Activated CD8-positive, alpha-beta T cell treated with anti-CD3 and anti-CD28 coated beads for 36 hours (primary cell): ENCODE measurements around the gene MMRN2. TPM values are rescaled to one million over a fixed set of nuclear protein-coding genes. Genes with fewer than 3 reads are reported as not detected.

Experiments
- ATAC-seq: fragments of 200-7000 bp; cut with Tn5 transposase; one replicate; pipeline ENCODE4 v1.10.0; 2021; ENCODE audit warnings: mild to moderate bottlenecking, moderate library complexity
- CTCF ChIA-PET: fragments of 350-600 bp; sonication (Branson Sonifier 250); formaldehyde crosslinking; loops from one replicate; lab custom pipeline; 2021; ENCODE audit warnings: antibody characterized with exemption; lab: Charles Lee
- POLR2A ChIA-PET: fragments of 350-600 bp; sonication (Branson Sonifier 250); formaldehyde crosslinking; loops from one replicate; lab custom pipeline; 2021; ENCODE audit warnings: antibody characterized with exemption; lab: Charles Lee
- DNase-seq: peaks from one replicate; pipeline ENCODE4 v3.0.0-alpha.2; 2020
- H3K27ac Mint-ChIP-seq: one replicate; pipeline ENCODE4 v1.8.0; 2021; ENCODE audit warnings: mild to moderate bottlenecking, mixed read lengths
- H3K27me3 Mint-ChIP-seq: one replicate; pipeline ENCODE4 v1.8.0; 2021; ENCODE audit warnings: mixed read lengths
- H3K36me3 Mint-ChIP-seq: one replicate; pipeline ENCODE4 v1.8.0; 2021; ENCODE audit warnings: low read depth, mixed read lengths
- H3K4me1 Mint-ChIP-seq: one replicate; pipeline ENCODE4 v1.8.0; 2021; ENCODE audit warnings: low read depth, mixed read lengths
- H3K4me3 Mint-ChIP-seq: one replicate; pipeline ENCODE4 v1.8.0; 2021; ENCODE audit warnings: mild to moderate bottlenecking, moderate library complexity, mixed read lengths
- H3K9me3 Mint-ChIP-seq: one replicate; pipeline ENCODE4 v1.8.0; 2021; ENCODE audit warnings: mixed read lengths
- intact Hi-C: fragments of 100-400 bp; cut with micrococcal nuclease; formaldehyde crosslinking; loops from one replicate; pipeline ENCODE4 v1.10.0; 2022
- total RNA-seq, 2 experiments: library from RNA; stranded (reverse); gene quantifications; one replicate each; pipeline ENCODE4 v1.2.3, GENCODE V29; 2021
- TF ChIP-seq, protein P1 (sequence below): fragments of 200-600 bp; IDR thresholded peaks from one replicate; pipeline ENCODE4 v1.8.0; 2022; ENCODE audit warnings: antibody characterized with exemption, mild to moderate bottlenecking

MMRN2 gene
- total RNA-seq, 2 experiments from 2014 or later, result not detected

- ChIA-PET POLR2A (interaction anchor here (1.2 kb wide), 1 partner anchor 28 kb away, joined by 3 read pairs; no protein-coding TSS in a partner anchor), CTCF (interaction anchor here (0.6 to 7.1 kb wide), 11 partner anchors 10 to 254 kb away, joined by 3 to 45 read pairs (median 4); partner anchors contain the start of gene SHLD2)
- ATAC-seq (peak; percentile 13), DNase-seq (peak; percentile 27)
- peak overlapping the region; percentile 75 for H3K27ac Mint-ChIP-seq
- H3K4me1 Mint-ChIP-seq, result peaks cover 22% of the 10 kb centered on the region
- no peaks in the 10 kb centered on the region for H3K27me3 Mint-ChIP-seq
- intact Hi-C loops, result no loop called here
- no peaks in the 10 kb centered on the region for H3K9me3 Mint-ChIP-seq
- H3K36me3 Mint-ChIP-seq, result no peaks in the 10 kb centered on the region
- TF ChIP-seq, protein P1, sequence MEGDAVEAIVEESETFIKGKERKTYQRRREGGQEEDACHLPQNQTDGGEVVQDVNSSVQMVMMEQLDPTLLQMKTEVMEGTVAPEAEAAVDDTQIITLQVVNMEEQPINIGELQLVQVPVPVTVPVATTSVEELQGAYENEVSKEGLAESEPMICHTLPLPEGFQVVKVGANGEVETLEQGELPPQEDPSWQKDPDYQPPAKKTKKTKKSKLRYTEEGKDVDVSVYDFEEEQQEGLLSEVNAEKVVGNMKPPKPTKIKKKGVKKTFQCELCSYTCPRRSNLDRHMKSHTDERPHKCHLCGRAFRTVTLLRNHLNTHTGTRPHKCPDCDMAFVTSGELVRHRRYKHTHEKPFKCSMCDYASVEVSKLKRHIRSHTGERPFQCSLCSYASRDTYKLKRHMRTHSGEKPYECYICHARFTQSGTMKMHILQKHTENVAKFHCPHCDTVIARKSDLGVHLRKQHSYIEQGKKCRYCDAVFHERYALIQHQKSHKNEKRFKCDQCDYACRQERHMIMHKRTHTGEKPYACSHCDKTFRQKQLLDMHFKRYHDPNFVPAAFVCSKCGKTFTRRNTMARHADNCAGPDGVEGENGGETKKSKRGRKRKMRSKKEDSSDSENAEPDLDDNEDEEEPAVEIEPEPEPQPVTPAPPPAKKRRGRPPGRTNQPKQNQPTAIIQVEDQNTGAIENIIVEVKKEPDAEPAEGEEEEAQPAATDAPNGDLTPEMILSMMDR, result no peak
- peak overlapping the region; percentile 37 for H3K4me3 Mint-ChIP-seq
These were observed 8.7 kb upstream of the MMRN2 start for GRCh38 chr10:86965986-86966654.

DNA sequence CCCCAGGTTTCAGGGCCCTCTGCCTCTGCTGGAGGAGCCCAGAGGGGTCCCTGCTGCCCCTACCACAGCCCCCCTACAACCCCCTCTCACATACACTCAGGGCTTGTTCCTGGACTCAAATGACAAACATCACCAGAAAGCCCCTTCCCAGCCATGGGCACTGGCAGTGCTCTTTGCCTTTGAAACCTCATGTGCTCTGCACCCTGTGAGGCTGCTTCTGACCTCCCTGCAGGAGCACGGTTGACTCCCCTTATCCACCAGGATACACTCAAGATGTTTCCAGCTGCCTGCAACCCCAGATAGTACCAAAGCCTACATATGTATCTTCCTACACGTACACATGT is 7.4 kb upstream of the MMRN2 start:
- intact Hi-C loops, result no loop called here
- Mint-ChIP-seq H3K9me3 (no peaks in the 10 kb centered on the region), H3K27me3 (no peaks in the 10 kb centered on the region), H3K4me1 (peaks cover 17% of the 10 kb centered on the region), H3K27ac (no peak overlapping the region), H3K36me3 (no peaks in the 10 kb centered on the region), H3K4me3 (no peak overlapping the region)
- ATAC-seq (no peak), DNase-seq (no peak)
- POLR2A ChIA-PET, result no interaction called here
- CTCF ChIA-PET, result interaction anchor here (2.2 to 7.1 kb wide), 2 partner anchors 18 to 26 kb away, joined by 10 to 45 read pairs; no protein-coding TSS in a partner anchor
- TF ChIP-seq, protein P1, result no peak

DNA sequence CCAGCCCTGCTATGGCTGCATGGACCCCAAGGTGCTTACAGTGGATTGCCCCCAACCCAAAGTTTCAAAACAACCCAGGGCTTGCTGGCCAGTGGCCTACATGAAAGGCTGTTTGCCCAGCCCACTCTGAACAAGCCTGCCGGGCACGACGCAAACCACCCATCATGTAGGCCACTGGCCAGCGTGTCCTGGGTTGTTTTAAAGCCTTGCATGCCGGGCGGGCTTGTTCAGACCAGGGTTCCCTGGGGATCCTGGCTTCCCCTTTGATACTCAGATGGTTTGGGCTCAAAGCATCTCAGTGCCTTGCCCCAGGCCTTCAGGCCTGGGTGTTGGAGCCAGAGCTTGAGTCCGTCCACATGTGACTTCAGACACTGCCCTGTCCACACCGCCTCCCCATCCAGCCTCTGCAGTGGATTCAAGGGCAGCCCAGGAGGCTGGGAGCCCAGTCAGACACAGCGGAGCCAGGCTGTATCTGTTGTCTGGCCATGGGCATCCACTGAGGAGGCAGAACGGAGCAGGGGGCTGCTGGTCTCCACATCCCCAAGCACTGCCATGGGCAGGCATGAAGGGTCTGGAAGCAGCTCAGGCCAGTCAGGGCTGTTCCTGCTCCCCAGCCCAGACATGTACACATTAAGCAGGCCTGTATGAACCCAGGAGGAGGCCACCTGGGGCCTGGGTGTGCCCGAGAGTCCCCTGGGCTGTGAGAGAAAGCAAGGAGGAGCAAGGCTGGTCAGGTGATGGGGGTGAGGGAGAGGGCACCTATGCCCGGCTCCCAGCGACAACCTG is 6.8 kb upstream of the MMRN2 start:
- DNase-seq (no peak), ATAC-seq (no peak)
- intact Hi-C loops, result no loop called here
- TF ChIP-seq, protein P1, result no peak
- Mint-ChIP-seq H3K36me3 (no peaks in the 10 kb centered on the region), H3K27me3 (no peaks in the 10 kb centered on the region), H3K27ac (no peak overlapping the region), H3K9me3 (no peaks in the 10 kb centered on the region), H3K4me1 (peaks cover 17% of the 10 kb centered on the region), H3K4me3 (no peak overlapping the region)
- POLR2A ChIA-PET, result no interaction called here
- CTCF ChIA-PET, result interaction anchor here (7.1 kb wide), 1 partner anchor 26 kb away, joined by 45 read pairs; no protein-coding TSS in a partner anchor

DNA sequence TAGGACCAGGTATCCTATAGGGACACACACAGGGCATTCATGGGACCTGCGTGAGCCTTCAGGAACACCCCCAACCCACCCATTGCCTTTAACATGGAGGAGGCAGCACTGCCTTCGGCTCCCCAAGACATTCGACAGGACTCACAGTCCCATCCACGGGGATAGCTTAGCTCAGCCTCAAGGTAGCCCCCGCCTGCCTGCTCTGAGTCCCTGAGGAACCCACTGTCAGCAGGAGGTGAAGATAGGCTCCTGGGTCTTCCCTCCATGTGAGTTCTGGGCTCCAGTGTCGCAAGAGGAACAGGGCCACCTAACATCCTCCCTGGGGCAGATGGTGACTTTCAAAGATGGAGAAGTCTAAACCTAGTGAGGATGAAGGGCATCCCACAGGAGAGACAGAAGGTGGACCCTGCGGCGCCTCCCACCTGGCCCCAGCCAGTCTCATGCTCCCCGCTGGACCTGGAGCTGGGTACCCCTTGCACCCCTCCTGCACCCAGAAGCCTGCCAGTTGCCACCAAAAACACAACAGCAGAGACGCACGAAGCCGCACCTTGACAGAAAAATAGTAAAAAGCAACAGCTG is 6.0 kb upstream of the MMRN2 start:
- TF ChIP-seq, protein P1, result no peak
- DNase-seq, result no peak
- Mint-ChIP-seq H3K4me3 (no peak overlapping the region), H3K36me3 (no peaks in the 10 kb centered on the region), H3K27me3 (no peaks in the 10 kb centered on the region), H3K9me3 (no peaks in the 10 kb centered on the region), H3K4me1 (peaks cover 17% of the 10 kb centered on the region), H3K27ac (no peak overlapping the region)
- intact Hi-C loops, result no loop called here
- POLR2A ChIA-PET, result no interaction called here
- ATAC-seq, result no peak
- CTCF ChIA-PET, result no interaction called here
